IPS DF 19.7 (cell line): ENCODE data around the gene LIX1L.

Experiments
- DNase-seq: peaks from one replicate; pipeline ENCODE4 v3.0.0-alpha.2; 2013; ENCODE audit warnings: low read depth, low spot score

LIX1L gene

DNA sequence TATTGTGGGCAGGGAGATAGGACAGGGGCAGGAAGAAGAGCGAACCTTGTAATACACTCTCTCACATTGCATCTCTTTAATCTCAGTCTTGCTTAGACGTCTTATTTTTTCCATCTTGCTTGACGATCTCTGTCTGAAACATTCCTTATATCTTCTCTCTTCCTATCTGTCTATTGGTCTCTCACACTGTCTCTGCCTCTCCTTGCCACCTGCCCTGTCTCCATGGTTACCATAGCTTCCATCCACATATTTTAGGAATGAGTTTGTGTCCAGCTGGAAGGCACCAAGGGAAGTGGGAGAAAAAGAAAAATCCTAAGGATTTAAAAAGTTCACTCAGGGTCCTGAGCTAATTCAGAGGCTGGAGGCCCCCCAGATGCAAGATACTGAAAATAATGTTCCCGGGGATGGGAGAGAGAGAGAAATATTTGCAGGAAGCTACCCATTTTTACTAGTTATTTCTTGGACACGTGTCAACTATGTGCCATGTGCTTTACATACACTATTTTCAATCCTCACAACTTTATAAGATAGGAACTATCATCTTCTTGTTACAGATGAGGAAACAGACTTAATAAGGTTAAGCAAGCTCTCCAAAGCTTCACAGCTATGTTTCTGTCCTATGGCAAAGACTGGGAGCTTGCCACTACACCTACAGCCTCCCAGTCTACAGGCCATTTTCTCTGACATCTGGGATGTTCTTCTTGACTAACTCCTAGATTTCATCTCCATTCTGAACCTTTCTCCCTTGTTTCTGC lies 5.6 kb upstream of the LIX1L start:
- no peak for DNase-seq

DNA sequence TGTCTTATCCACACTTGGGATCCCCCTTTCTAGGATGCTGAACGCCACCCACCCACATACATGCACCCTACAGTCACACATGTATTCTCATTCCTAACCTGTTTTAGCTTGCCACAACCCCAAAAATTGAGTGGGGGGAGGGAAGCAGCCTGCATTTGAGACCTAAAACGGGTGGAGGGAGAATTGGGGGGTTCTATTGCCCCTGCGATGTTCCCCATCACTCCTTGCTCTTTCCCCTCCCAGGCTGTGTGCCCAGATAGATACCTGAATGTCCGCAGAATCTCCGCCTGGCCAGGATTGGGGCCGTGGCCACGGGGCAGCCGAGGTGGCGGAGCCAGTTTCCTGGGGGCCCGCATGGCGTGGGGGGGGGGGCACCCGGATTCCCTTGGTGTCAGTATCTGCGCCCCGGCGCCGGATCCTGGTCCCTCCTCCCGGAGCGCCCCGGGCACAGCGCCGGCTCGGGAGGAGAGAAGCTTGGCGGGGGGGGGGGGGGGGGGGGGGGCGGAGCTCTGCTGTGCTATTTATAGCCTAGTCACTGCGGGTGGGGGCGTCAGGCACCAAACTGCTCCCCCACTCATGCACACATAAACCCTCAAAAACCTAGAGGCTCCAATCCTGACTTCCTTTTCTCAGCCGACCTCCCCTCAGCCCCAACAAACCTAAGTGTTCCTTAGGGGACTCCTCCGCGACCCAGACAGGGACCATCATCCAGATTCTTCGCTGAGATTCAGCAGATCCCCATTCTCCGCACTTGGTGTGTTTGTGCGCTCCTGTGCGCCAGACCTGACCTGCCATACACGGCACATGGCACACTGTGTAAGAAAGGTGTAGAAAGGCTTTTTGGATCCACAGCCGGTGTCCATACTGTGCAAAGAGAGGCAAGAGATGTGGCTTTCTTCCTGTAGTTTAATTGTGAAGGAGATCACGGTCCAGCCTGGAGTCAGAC lies 4.6 kb upstream of the LIX1L start:
- DNase-seq: no peak

DNA sequence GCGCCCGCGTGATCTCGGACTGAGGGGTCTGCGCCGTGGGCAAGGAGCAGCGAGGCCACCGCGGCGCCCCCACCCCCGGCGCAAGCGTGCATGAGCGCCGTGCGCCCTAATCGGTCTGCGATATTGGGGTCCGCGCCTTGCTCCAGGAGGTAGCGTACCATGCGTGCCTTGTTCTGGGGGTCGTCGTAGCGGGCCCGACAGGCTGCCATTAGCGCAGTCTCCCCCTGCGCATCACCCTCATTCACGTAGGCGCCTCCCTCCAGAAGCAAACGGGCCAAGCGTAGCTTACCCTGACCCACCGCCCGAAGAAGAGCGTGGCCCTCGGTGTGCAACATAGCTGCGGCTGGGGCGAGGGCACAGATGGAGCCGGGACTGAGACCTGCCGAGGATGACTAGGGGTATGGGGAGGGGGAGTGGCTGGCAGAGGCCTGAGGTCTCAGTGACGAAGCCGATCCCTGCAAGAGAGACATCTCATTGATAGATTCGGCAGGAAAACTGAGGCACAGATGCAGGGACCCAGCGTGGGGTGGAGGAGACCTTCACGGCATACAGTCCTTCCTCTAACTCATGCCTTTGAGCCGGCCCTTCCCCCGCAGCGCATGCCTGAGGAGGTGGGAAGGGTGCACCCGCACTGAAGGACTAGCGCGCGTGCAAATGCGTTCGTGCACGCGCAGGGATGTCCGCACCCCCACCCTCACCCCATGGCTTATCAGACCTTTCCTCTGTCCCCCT lies 3.8 kb upstream of the LIX1L start:
- no peak for DNase-seq

DNA sequence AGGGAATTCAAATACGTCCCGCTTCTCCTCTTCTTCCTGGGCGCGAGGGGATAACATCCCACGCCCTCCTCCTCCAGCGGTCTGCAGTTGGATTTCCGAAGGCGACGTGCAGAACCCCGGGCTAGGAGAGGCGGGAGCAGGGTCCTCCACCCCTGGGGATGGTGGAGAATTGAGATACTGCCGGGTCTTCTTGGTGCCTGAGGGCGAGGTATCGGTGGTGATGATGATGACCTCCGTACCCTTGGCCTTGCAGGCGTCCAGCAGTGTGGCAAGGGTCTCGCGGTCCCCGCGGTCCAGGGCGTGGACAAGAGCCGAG lies 3.2 kb upstream of the LIX1L start:
- no peak for DNase-seq

- DNase-seq: no peak
Measured at GRCh38 chr1:145960468-145961108, 2.8 kb upstream of the LIX1L start.

DNA sequence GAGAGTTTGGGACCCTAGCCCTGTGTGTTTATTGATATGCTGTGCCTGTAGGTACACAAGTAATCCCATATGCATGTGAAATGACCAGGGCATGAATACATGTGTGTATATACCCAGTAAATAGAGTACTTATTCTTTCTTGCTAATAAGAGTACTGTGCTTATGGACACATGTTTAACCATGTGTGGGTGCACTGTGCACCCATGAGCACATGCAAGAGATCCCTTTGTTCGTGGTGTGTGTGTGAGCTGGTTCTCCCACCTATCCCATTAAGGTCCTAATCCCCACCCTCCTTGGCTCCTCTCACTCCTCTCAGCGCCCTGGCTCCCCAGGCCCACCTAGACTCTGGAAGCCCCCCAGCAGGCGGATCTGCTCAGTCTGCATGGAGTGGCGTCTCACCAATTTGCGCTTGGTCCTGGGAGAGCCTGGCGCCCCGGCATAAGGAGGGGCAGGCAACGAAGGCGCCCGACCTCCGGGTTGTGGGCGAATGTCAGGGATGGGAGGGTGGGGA lies 2.2 kb upstream of the LIX1L start:
- DNase-seq: no peak

DNA sequence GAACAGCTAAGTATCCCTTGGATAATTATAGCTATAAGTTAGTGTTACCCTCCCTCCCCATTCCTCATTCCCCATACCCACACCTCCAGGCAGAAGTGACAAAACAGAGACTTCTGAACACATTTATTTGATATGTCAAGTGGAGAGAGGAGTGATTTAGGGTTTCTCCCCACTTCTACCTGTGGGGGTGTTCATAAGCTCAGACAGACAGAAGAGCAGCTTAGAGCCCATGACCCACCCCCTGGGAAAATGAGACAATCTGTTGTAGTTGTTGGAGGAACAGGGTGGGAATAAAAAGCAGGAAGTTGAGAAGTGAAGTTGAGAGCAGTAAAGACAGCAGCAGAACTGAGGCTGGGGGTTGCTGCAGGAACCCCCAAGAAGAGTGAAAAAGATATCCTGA lies 1.5 kb upstream of the LIX1L start:
- DNase-seq: no peak

GRCh38 chr1:145958734-145959133 lies 917 bp upstream of the LIX1L start:
- DNase-seq: no peak

DNA sequence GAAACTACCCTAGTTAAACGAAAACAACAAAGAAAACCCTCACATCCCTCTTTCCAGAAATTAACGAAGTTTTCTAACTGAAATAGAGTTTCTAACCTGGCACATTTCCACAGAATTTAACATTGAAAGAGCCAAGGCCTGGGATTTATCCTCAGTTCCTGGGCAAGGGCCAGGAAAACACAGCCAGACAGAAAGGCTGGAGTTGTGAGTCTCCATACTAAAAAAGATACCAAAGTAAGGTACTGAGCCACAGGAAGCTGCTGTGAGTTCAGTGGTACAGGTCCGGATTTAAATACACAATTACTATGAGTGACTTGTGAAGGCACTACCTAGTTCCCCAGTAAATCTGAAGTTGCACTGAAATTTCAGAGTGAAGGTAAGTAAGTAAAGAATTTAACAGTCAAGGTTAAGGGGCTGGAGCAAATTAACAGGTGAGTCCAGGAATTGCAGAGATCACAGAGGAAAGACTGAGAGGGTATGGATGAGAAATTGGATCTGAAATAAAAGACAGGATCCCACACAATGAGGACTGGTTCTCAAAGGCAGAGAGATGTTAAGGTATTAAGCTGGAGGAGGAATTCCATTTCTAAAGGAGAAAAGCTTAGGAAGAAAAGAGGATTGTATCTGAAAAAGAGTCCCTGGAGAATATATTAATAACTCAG lies 905 bp downstream of the LIX1L start:
- no peak for DNase-seq

DNA sequence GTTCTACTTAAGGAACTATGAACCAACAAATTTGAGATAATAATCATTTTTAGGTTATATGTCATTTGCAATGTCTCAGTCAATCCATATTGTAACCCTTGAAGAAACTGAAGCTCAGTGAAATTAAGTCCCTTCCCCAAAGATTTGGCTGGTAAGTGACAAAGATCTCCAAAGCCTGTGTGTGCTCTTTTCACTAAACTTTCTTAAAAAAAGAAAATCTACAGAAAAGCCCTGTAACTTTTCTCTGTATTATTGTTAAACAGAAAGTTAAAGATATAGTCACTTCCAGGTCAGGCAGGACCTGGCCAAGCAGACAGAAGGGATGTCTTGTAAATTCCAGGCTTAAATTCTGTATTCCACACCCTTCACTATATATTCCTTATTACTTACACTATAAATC lies 1.5 kb downstream of the LIX1L start:
- DNase-seq: no peak

DNA sequence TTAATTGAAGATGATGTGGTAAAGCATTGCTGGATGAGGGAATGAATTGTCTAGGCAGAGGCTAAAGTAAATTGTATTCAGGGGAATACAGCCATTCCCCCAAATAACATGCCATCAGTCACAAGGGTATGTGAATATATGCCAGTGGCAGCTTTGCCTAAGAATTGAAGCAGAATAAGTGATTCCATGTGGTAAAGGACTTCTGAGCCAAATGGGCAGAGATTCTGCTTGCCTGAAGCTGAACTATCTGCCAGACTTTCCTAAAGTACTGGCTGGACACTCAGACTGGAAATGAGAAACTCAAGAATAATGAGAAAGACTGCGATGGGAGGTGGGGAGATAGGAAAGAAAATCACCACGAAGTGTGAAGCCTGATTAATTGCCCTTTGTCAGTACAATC lies 2.4 kb downstream of the LIX1L start:
- no peak for DNase-seq

GRCh38 chr1:145953861-145954260 lies 4.0 kb downstream of the LIX1L start:
- no peak for DNase-seq

DNA sequence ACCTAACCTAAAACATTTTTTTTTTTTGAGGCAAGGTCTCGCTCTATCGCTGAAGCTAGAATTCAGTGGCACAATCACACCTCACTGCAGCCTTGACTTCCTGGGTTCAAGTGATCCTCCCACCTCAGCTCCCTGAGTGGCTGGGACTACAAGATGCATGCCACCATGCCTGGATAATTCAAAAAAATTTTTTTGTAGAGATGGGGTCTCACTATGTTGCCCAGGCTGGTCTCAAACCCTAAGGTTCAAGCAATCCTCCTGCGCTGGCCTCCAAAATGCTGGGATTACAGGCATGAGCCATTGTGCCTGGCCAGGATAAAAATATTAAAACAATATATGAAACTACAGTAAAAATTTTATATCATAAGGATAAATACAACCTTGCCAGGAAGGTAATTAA lies 4.9 kb downstream of the LIX1L start:
- no peak for DNase-seq

DNA sequence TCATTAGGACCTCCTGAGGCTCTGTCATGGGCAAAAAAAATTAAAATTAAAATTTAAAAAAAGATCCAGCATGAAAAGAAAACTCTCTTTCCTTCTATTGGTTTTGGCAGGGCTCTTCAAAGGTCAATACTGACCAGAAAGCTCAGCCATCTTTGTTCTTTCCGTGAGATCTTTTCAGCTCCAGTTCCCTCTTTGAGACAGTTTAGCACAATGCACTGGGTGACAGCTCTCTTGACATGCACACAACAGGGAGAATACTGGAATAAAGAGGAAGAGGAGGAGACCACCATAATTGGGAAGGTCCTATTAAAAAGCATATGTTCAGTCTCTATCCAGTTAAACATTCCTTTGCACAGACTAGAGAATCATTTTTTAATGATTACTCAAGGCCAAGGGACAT lies 6.3 kb downstream of the LIX1L start:
- DNase-seq: no peak

DNA sequence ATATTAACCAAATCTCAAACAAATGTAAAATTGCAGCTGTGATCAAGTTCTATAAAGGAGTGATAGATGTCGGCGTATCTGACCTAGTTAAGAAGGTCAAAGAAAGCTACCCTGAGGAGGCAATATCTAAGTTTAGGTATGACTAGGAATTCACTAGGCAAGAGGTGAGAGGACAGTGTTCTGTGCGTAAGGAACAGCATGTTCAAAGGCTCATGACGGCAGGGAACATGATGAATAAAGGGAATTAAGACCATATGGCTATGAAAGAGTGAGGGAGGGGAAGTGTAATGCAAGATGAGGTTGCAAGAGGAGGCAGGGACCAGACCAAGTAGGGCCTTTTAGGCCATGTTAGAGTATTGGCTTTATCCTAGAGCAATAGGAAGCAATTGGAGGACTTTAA lies 8.6 kb downstream of the LIX1L start:
- no peak for DNase-seq

DNA sequence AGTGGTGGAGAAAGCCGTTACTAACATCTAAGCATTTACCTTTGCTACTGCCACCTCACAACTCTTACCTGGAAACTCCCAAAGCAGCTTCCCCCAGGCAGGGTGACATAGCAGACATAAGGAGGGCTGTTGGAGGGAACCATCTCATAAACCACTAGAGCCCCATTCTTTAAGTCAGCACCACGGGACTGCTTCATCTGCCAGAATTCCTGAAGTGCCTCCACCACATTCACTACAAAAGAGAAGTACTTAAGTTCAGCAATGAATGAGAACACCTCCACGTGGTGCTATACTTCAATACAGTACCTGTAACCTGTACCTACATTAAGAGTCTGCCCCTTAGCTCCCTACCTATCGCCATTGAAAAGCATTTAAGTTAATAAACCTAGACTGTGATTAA lies 10.3 kb downstream of the LIX1L start:
- no peak for DNase-seq

- no peak for DNase-seq
Measured at GRCh38 chr1:145946477-145946986, 11.3 kb downstream of the LIX1L start.

- DNase-seq: no peak
Measured at GRCh38 chr1:145944532-145944931, 13.3 kb downstream of the LIX1L start.

DNA sequence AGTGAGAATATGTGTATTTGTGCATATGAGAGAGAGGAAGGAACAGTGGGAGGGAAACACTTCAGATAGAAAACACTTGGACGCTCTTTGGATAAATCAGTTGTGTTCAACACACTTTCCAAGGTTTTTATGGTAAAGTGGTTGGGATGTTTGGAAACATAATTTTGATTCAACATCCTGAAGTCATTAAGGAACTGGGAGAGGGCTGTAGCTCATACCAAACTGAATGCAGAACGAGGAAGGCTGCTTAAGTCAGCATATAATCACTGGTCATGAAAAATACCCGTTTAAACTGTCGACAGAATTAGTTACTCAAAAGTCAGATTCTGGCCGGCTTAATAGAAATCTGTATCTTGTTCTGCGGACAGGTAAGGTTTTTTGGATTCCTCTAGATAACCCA lies 14.9 kb downstream of the LIX1L start:
- no peak for DNase-seq

GRCh38 chr1:145942405-145942804 lies 15.4 kb downstream of the LIX1L start:
- no peak for DNase-seq

GRCh38 chr1:145937436-145937835 lies 20.4 kb downstream of the LIX1L start:
- no peak for DNase-seq
